RWPE1 (cell line): ENCODE data around the gene FGF22.

Experiments used
- CTCF ChIA-PET: fragments of 350-600 bp; sonication (Branson Sonifier 250); formaldehyde crosslinking; extraction: SDS; loops from one replicate; lab custom pipeline; 2021; lab: Yijun Ruan, JAX
- POLR2A ChIA-PET: fragments of 400-600 bp; formaldehyde crosslinking; extraction: SDS; loops from one replicate; lab custom pipeline; 2020; ENCODE audit warnings: antibody characterized with exemption; ENCODE audit not compliant: low non-redundant PET; lab: Yijun Ruan, JAX
- DNase-seq: peaks from one replicate; pipeline ENCODE4 v3.0.0; 2012; ENCODE audit warnings: low spot score
- H3K27ac ChIP-seq: fragments of 450-650 bp; 2 replicates; pipeline ENCODE4 v1.5.1; 2017
- TF ChIP-seq, protein P1 (sequence below): fragments of 450-650 bp; conservative IDR thresholded peaks from 2 replicates; pipeline ENCODE4 v1.5.1; 2017; ENCODE audit warnings: low read depth, mild to moderate bottlenecking

FGF22 gene

DNA sequence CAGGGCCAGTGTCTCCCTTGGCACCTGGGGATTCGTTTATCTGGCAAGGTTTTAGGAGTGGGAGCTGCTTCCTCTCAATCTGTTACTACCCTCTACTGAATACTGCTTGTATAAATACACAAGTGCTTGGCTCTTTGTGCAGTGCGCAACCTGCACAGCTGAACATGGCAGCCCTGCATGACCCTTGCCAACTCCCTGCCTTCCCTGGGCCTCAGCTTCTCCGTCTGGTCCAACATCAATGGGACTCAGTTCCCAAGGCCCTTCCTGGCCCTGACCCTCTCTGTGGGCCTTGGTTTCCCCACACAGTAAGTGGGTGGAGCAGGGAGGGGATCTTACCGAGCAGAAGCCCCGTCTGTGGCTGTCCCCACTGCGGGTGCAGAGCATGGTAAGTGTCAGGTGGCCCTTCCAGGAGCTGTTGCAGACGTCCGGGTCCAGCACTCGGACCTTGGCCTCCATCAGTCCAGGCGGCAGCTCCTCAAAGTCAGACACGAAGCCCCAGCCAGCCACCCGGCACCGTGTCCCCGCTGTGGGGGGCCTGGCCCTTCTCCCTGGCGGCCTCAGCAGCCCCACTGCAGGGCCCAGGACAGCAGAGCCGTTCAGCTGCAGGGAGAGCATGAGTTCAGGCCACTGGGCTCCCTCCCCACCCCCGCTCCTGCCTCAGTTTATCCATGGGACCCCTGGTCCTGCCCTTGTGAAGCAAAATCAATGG lies 47.1 kb downstream of the FGF22 start:
- CTCF ChIA-PET = no interaction called here
- POLR2A ChIA-PET = no interaction called here
- no peak for DNase-seq
- TF ChIP-seq, protein P1, sequence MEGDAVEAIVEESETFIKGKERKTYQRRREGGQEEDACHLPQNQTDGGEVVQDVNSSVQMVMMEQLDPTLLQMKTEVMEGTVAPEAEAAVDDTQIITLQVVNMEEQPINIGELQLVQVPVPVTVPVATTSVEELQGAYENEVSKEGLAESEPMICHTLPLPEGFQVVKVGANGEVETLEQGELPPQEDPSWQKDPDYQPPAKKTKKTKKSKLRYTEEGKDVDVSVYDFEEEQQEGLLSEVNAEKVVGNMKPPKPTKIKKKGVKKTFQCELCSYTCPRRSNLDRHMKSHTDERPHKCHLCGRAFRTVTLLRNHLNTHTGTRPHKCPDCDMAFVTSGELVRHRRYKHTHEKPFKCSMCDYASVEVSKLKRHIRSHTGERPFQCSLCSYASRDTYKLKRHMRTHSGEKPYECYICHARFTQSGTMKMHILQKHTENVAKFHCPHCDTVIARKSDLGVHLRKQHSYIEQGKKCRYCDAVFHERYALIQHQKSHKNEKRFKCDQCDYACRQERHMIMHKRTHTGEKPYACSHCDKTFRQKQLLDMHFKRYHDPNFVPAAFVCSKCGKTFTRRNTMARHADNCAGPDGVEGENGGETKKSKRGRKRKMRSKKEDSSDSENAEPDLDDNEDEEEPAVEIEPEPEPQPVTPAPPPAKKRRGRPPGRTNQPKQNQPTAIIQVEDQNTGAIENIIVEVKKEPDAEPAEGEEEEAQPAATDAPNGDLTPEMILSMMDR = no peak
- no peak overlapping the region for H3K27ac ChIP-seq

DNA sequence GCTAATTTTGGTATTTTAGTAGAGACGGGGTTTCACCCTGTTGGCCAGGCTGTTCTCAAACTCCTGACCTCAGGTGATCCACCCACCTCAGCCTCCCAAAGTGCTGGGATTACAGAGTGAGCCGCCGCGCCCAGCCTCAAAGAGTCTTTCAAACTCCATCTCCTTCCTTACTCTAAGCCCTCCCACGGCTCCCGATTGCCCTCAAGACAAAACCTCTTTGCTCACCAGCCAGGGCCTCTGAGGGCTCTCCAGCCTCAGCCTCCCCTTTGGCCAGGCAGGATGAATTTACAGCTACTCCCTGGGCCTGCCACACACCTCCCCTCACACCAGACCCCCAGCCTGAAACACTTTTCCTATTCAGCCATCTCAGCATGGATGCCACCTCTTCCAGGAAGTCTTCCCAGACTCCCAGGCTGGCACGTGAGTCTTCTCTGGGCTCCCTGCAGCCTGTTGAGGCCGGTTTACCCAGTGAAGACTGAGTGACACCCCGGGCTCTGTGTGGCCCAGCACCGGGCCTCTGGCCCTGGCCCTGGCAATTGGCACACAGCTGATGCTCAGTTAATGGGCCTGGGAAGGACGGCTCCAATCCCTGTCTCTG lies 48.0 kb downstream of the FGF22 start:
- TF ChIP-seq, protein P1 = no peak
- no peak for DNase-seq
- CTCF ChIA-PET = interaction anchor here (0.6 to 0.7 kb wide), 2 partner anchors 177 to 956 kb away, joined by 3 read pairs; no protein-coding TSS in a partner anchor
- POLR2A ChIA-PET = no interaction called here
- no peak overlapping the region for H3K27ac ChIP-seq

DNA sequence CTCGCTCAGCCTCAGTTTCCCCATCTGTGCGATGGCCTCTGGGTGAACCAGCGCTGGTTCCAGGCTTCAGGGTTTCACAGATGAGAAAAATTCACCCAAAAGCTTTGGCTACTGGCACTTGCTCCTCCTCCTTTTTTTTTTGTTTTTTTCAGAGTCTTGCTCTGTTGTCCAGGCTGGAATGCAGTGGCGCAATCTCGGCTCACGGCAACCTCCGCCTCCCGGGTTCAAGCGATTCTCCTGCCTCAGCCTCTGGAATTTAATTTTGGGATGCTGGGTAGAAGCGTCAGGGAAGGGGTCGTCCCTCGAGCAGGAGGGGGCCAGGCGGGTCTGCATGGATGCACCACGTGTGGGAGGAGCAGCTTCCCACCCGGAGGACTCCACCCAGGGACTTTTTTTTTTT lies 48.5 kb downstream of the FGF22 start:
- no peak for DNase-seq
- POLR2A ChIA-PET = no interaction called here
- no peak overlapping the region for H3K27ac ChIP-seq
- TF ChIP-seq, protein P1 = no peak
- CTCF ChIA-PET = interaction anchor here (0.6 kb wide), 2 partner anchors 15 to 956 kb away, joined by 3 to 8 read pairs; no protein-coding TSS in a partner anchor

DNA sequence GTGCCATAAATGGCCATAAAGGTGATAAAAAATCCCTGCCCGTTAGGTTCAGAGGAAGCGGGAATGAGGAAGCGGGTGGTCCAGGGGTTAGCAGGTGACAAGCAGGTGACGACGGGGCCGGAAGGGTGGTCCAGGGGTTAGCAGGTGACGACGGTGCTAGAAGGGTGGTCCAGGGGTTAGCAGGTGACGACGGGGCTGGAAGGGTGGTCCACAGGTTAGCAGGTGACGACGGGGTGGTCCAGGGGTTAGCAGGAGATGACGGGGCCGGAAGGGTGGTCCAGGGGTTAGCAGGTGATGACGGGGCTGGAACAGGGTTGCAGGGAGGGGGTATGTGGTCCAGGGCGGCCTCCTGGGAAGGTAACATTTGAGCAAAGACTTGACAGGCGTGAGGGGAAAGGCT lies 49.3 kb downstream of the FGF22 start:
- CTCF ChIA-PET = interaction anchor here (0.8 kb wide), 1 partner anchor 20 kb away, joined by 3 read pairs; the partner anchor contains the start of gene PALM
- POLR2A ChIA-PET = no interaction called here
- TF ChIP-seq, protein P1 = no peak
- DNase-seq = no peak
- H3K27ac ChIP-seq = no peak overlapping the region

DNA sequence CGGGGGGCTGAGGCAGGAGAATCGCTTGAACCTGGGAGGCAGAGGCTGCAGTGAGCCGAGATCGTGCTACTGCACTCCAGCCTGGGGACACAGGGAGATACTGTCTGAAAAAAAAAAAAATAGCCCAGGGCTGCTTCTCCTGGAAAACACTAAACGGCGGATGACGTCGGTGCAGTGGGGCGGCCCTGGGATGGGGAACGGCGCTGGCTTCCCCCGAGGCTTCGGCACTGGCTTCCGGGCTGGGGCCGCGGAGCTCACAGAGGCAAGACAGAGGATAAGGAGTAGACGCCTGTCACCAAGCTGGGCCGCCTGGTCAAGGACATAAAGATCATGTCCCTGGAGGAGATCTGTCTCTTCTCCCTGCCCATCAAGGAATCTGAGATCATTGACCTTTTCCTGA lies 50.5 kb downstream of the FGF22 start:
- TF ChIP-seq, protein P1 = no peak
- DNase-seq = no peak
- ChIA-PET CTCF (no interaction called here), POLR2A (no interaction called here)
- H3K27ac ChIP-seq = no peak overlapping the region
